ENCODE measurements around the gene GMDS. TPM values are rescaled to one million over a fixed set of nuclear protein-coding genes. Genes with fewer than 3 reads are reported as not detected.

Gene GMDS
- total and polyA plus RNA-seq, 2 of the 8 experiments (the other 6 are each of a cell fraction or from before 2014, with no cell fraction given) = 16.8 to 50.0 TPM

- H3K27ac ChIP-seq (ENCODE audit: low read depth, low read length) = no peak overlapping the region
- H3K79me1 ChIP-seq (ENCODE audit: low read depth, low read length) = no peaks in the 10 kb centered on the region
- ChIA-PET POLR2A (ENCODE audit: partially characterized antibody) (no interaction called here), CTCF (ENCODE audit: partially characterized antibody) (no interaction called here)
- no peak overlapping the region for H2BK120ac ChIP-seq (replicated peaks; ENCODE audit: low read depth, low read length)
- no peak overlapping the region for H3K56ac ChIP-seq (replicated peaks; ENCODE audit: insufficient read length, low read depth, low read length)
- H3K4ac ChIP-seq (replicated peaks; ENCODE audit: insufficient read length, low read depth, low read length) = no peak overlapping the region
- H2BK15ac ChIP-seq (ENCODE audit: low read length) = no peak overlapping the region
- no peak overlapping the region for H2BK12ac ChIP-seq (ENCODE audit: low read depth, low read length)
- DNase-seq (ENCODE audit: low read depth in 1 of 2, low spot score in 2 of 2) = no peak
- 91% methylated on average over 2 of the region's 2 CpGs; no CpG with 5 or more reads in 1 of the 2 experiments for WGBS, 2 experiments (ENCODE audit: extremely low coverage in 1 of 2, insufficient coverage in 1 of 2, insufficient read length in 1 of 2, insufficient replicate concordance in 2 of 2, low coverage in 1 of 2, low lambda C conversion rate in 2 of 2, missing lambda C conversion rate in 1 of 2)
- H2AFZ ChIP-seq (ENCODE audit: low read length) = no peak overlapping the region
- no peak overlapping the region for H4K5ac ChIP-seq (ENCODE audit: insufficient read length, low read depth, low read length)
- no peaks in the 10 kb centered on the region for H3K9me3 ChIP-seq (ENCODE audit: insufficient read depth in 2 of 2, low read depth in 1 of 2, low read length in 1 of 2)
- no peaks in the 10 kb centered on the region for H4K20me1 ChIP-seq (replicated peaks in 1 of 2; ENCODE audit: control insufficient read depth in 1 of 2, insufficient read depth in 2 of 2, low read length in 2 of 2)
- no peak overlapping the region for H2BK5ac ChIP-seq (ENCODE audit: low read depth, low read length)
- no peak overlapping the region for H3K4me2 ChIP-seq (ENCODE audit: insufficient read depth in 1 of 2, low read depth in 2 of 2, low read length in 2 of 2)
- no peak for TF ChIP-seq SP4 (IDR thresholded peaks at IDR 0.05; ENCODE audit: low read length)
- TF ChIP-seq TEAD4 (IDR thresholded peaks at IDR 0.05; ENCODE audit: low read depth, low read length) = no peak
- no peak for TF ChIP-seq TAF1 (IDR thresholded peaks at IDR 0.05; ENCODE audit: low read depth, low read length)
- TF ChIP-seq FOSL1 (IDR thresholded peaks at IDR 0.05; ENCODE audit: insufficient read depth, low read depth, low read length) = no peak
- no peak for TF ChIP-seq RXRA (IDR thresholded peaks at IDR 0.05; ENCODE audit: insufficient read depth, low read depth, low read length)
- TF ChIP-seq MAFK (IDR thresholded peaks at IDR 0.05; ENCODE audit: low read depth, low read length) = no peak
- no peak for TF ChIP-seq TBP (IDR thresholded peaks at IDR 0.05; ENCODE audit: low read depth, low read length)
- H3K4me1 ChIP-seq (replicated peaks in 1 of 4; ENCODE audit: control insufficient read depth in 3 of 4, insufficient read depth in 4 of 4, low read length in 3 of 4) = peaks cover 0 to 3% (median 0%) of the 10 kb centered on the region in 4 experiments; a peak in 2 of 7 replicates
- H3K23me2 ChIP-seq (ENCODE audit: low read depth, low read length) = no peaks in the 10 kb centered on the region
- no peak overlapping the region for H3K23ac ChIP-seq (ENCODE audit: insufficient read length)
- no peak overlapping the region for H2BK20ac ChIP-seq (ENCODE audit: low read length)
- H4K91ac ChIP-seq (replicated peaks; ENCODE audit: insufficient read length, low read length) = no peak overlapping the region
- H3K14ac ChIP-seq (ENCODE audit: insufficient read length) = no peak overlapping the region
- H3K9ac ChIP-seq (replicated peaks in 1 of 4; ENCODE audit: extremely low read depth in 1 of 4, low read depth in 3 of 4, low read length in 3 of 4) = no peak overlapping the region
- no peaks in the 10 kb centered on the region for H3K27me3 ChIP-seq (replicated peaks in 1 of 4; ENCODE audit: control insufficient read depth in 3 of 4, extremely low read depth in 1 of 4, insufficient read depth in 3 of 4, low read length in 3 of 4)
- no peak overlapping the region for H3K18ac ChIP-seq (ENCODE audit: extremely low read depth, low read length)
- no peaks in the 10 kb centered on the region for H3K79me2 ChIP-seq (ENCODE audit: control insufficient read depth in 1 of 2, insufficient read depth in 2 of 2, low read length in 2 of 2)
- no peak overlapping the region for H2AK5ac ChIP-seq (ENCODE audit: low read depth, low read length)
- FAIRE-seq = no peak
- H4K8ac ChIP-seq (ENCODE audit: extremely low read depth, insufficient read depth, low read length) = no peak overlapping the region
- H3K4me3 ChIP-seq (ENCODE audit: extremely low read depth in 1 of 4, insufficient read depth in 2 of 4, low read depth in 3 of 4, low read length in 4 of 4) = no peak overlapping the region
- no peaks in the 10 kb centered on the region for H3K36me3 ChIP-seq (ENCODE audit: control insufficient read depth in 2 of 4, insufficient read depth in 4 of 4, low read length in 3 of 4)
Measured at GRCh38 chr6:1773700-1774099, 471.7 kb downstream of the GMDS start.
